ENCODE data around the gene UBA1.

- TF ChIP-seq POLR2A (IDR thresholded peaks at IDR 0.05): no peak
- TF ChIP-seq CTCF (IDR thresholded peaks at IDR 0.05): no peak
These were observed 22.8 kb downstream of the UBA1 start for GRCh38 chrX:47216393-47216925.

All from vagina (tissue), 2 donors.